ENCODE data around the gene ROBO2. TPM values are rescaled to one million over a fixed set of nuclear protein-coding genes. Genes with fewer than 3 reads are reported as not detected.

ROBO2 gene
- total RNA-seq, 4 donors from 2014 or later, result 0.30 to 4.3 (median 2.0) TPM

DNA sequence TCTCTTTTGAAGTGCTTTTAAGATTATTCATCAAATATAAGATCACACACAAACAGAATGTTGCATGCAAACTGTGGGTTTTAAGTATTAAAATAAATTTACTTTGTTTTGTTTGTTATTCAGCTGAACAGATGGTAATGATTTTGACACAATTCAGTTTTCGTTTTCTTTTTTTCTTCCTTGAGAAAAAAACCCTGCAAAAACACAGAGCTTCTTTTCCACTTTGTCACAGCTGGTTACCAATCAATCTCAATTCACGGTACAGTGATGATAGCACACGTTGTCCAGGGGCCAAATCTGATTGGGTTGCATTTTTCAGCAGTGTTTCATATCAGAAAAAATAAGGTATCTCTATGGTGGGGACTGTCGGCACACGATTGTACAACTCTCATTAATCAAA lies 473.6 kb downstream of the ROBO2 start:
- WGBS, 2 donors, result 19 to 32% methylated on average over 5 of the region's 5 CpGs
- intact Hi-C loops (cut with DNase I; ENCODE audit: low total_unique reads), result no loop called here
- H3K4me3 ChIP-seq (ENCODE audit: low read depth, poor library complexity, severe bottlenecking), result no peak overlapping the region
- TF ChIP-seq, protein P1, sequence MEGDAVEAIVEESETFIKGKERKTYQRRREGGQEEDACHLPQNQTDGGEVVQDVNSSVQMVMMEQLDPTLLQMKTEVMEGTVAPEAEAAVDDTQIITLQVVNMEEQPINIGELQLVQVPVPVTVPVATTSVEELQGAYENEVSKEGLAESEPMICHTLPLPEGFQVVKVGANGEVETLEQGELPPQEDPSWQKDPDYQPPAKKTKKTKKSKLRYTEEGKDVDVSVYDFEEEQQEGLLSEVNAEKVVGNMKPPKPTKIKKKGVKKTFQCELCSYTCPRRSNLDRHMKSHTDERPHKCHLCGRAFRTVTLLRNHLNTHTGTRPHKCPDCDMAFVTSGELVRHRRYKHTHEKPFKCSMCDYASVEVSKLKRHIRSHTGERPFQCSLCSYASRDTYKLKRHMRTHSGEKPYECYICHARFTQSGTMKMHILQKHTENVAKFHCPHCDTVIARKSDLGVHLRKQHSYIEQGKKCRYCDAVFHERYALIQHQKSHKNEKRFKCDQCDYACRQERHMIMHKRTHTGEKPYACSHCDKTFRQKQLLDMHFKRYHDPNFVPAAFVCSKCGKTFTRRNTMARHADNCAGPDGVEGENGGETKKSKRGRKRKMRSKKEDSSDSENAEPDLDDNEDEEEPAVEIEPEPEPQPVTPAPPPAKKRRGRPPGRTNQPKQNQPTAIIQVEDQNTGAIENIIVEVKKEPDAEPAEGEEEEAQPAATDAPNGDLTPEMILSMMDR (IDR thresholded peaks at IDR 0.05), result no peak
- no peak for TF ChIP-seq POLR2A (IDR thresholded peaks at IDR 0.05)
- DNase-seq (ENCODE audit: low spot score in 2 of 2), result no peak

DNA sequence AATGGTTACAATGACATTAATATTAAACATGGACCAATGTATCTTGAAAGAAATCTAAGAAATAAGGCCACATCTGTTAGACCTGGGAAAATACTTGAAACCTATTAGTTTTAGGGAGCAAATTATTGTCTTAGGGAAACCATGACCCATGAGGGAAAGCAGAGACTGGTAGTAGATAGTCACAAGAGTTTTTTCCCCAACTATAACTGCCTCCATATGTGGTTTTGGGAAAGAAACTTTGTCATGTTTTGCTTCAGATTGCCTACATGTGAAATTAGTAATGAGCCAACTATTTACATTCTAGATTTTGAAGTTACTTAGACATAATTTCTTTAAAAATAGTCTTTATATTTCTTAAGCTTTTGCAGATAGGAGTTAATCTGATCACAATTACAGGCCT lies 474.9 kb downstream of the ROBO2 start:
- H3K4me3 ChIP-seq (ENCODE audit: low read depth, poor library complexity, severe bottlenecking), result no peak overlapping the region
- TF ChIP-seq POLR2A (IDR thresholded peaks at IDR 0.05), result no peak
- TF ChIP-seq, protein P1 (IDR thresholded peaks at IDR 0.05), result no peak
- intact Hi-C loops (cut with DNase I; ENCODE audit: low total_unique reads), result no loop called here
- no peak for DNase-seq (ENCODE audit: low spot score in 2 of 2)

DNA sequence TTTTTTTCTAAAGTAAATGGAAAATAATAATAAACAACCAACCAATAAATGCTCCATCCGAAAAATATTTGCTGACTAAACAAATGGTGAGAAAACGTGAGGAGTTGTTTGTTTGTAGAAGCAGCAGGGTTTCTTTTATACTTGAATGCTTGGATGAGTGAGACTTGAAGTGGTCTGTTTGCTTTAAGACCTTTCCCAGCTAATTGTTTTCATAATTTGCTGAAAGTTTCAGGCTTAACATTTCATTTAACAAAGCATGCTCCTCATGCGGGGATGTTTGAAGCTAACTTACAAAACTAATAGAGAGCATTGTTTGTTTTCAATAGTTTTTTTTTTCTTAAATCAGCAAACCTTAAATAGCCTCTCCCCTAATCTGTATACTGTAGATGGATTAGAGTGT lies 484.6 kb downstream of the ROBO2 start:
- no peak for DNase-seq (ENCODE audit: low spot score in 2 of 2)
- no peak for TF ChIP-seq POLR2A (IDR thresholded peaks at IDR 0.05)
- TF ChIP-seq, protein P1 (IDR thresholded peaks at IDR 0.05), result no peak
- H3K4me3 ChIP-seq (ENCODE audit: low read depth, poor library complexity, severe bottlenecking), result no peak overlapping the region
- intact Hi-C loops (cut with DNase I; ENCODE audit: low total_unique reads), result no loop called here
- 70 to 72% methylated on average over 3 of the region's 3 CpGs for WGBS, 2 donors

DNA sequence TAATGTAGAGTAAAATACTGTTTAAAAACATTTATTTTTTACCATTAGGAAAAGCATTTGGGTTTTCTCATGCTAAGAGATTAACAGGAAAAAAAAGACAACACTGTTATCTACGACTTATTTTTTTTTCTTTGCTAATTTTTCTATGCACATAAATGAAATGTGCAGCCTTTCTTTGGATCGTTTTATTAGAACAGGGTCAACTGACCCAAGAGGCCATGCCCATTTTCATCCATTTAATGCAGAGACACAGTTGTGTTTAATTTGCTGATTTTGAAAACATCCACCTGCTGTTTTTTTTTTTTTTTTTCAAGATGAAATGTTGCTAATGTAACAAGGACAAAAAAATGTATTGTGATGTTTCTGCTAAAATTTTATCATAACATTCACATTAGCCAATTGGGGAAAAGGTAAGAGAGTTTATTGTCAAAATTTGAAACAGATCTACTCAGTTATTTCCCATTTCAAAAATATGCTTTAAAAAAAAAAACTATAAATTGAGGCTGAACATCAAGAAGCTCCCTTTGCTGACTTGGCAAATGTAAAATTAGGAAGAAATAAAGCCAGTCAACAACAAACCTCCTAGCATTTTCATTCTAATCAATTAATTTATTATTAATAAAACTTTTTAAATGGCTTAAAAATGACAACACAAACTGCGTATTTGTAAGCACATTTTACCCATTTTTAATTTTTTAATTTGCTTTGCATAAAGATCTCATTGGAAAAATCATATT lies 485.2 kb downstream of the ROBO2 start:
- intact Hi-C loops (cut with DNase I; ENCODE audit: low total_unique reads), result no loop called here
- 85 to 89% methylated on average over 3 of the region's 3 CpGs for WGBS, 2 donors
- H3K4me3 ChIP-seq (ENCODE audit: low read depth, poor library complexity, severe bottlenecking), result no peak overlapping the region
- TF ChIP-seq, protein P1 (IDR thresholded peaks at IDR 0.05), result no peak
- no peak for TF ChIP-seq POLR2A (IDR thresholded peaks at IDR 0.05)
- no peak for DNase-seq (ENCODE audit: low spot score in 2 of 2)

DNA sequence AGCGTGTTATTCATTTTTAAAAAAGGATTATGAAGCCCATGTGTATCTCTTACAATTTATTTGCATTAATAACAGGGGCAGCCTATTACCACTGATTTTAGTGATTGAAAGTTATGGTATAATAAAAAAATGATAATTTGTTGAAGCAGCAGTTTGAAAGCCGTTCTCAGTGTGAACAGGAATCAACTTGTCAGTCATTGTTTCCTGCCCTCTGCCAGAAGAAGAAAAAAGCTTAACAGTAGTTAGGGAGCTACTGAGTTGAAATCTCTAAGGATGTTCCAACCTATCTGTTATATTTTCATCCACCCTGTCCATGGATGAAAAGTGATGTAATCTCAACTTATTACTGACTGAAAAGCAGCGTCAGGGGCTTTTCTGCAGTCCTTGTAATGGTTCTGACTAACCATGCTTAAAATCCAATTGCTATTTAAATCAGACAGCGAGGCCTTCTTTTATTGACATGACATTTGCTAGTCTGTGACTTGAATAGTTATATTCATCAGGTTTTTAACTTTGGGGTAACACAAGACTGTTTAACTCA lies 486.7 kb downstream of the ROBO2 start:
- WGBS, 2 donors, result 38 to 51% methylated on average over 4 of the region's 4 CpGs
- no peak for DNase-seq (ENCODE audit: low spot score in 2 of 2)
- intact Hi-C loops (cut with DNase I; ENCODE audit: low total_unique reads), result no loop called here

More for the DNA sequence above, 486.7 kb downstream of the ROBO2 start:
- H3K4me3 ChIP-seq (ENCODE audit: low read depth, poor library complexity, severe bottlenecking), result no peak overlapping the region
- no peak for TF ChIP-seq POLR2A (IDR thresholded peaks at IDR 0.05)
- TF ChIP-seq, protein P1 (IDR thresholded peaks at IDR 0.05), result no peak

Data from lower leg skin (tissue), 4 donors.